Inflammatory macrophage treated with lipopolysaccharide for 4 hours (primary cell): ENCODE measurements around the gene ZNF561.

Source experiments
- DNase-seq: peaks from one replicate; pipeline ENCODE4 v3.0.0-alpha.2; 2020

The ZNF561 gene

GRCh38 chr19:9570255-9570654 lies 50.8 kb downstream of the ZNF561 start:
- DNase-seq, result no peak

- peak; percentile 44 for DNase-seq
These were observed 54.3 kb downstream of the ZNF561 start for GRCh38 chr19:9566729-9567128.

GRCh38 chr19:9565900-9566705 lies 54.9 kb downstream of the ZNF561 start:
- DNase-seq, result no peak
